Left lung (tissue), 10 donors: ENCODE results near the gene SETD1A. TPM values are rescaled to one million over a fixed set of nuclear protein-coding genes. Genes with fewer than 3 reads are reported as not detected.

ENCODE experiments used
- ATAC-seq: fragments of 200-7000 bp; cut with Tn5 transposase; one replicate; pipeline ENCODE4 v1.9.1; 2020; ENCODE audit warnings: moderate library complexity
- DNase-seq, 4 donors: peaks; one replicate each; pipeline ENCODE4 v3.0.0-alpha.2; 2013 to 2020
- H3K27ac ChIP-seq, 2 donors: fragments of 200-600 bp; sonication (generic) in 1 of 2; one replicate each; pipeline versions ENCODE4 v1.5.0 to v1.8.0; 2020 to 2021
- H3K27me3 ChIP-seq, 2 donors: fragments of 200-600 bp; sonication (generic) in 1 of 2; one replicate each; pipeline versions ENCODE4 v1.5.0 to v1.8.0; 2020 to 2021
- H3K36me3 ChIP-seq, 2 donors: fragments of 200-600 bp; sonication (generic) in 1 of 2; one replicate each; pipeline versions ENCODE4 v1.5.0 to v1.8.0; 2020 to 2021
- H3K4me1 ChIP-seq, 2 donors: fragments of 200-600 bp; one replicate each; pipeline ENCODE4 v1.8.0; 2021
- H3K4me3 ChIP-seq, 2 donors: fragments of 200-600 bp; sonication (generic) in 1 of 2; one replicate each; pipeline versions ENCODE4 v1.5.0 to v1.8.0; 2020 to 2021; ENCODE audit warnings: mild to moderate bottlenecking in 1 of 2
- H3K9me3 ChIP-seq, 2 donors: fragments of 200-600 bp; sonication (generic) in 1 of 2; one replicate each; pipeline versions ENCODE4 v1.5.0 to v1.8.0; 2020 to 2021
- CTCF ChIP-seq, 2 donors: fragments of 200-600 bp; sonication (generic) in 1 of 2; IDR thresholded peaks; one replicate each; pipeline versions ENCODE4 v1.5.0 to v1.8.0; 2021; ENCODE audit warnings: antibody characterized with exemption in 2 of 2
- intact Hi-C, 2 donors: fragments of 100-400 bp; cut with DNase I; formaldehyde crosslinking; loops; one replicate each; pipeline versions ENCODE4 v1.11.2 to v1.14.2; 2022
- polyA plus RNA-seq, 6 donors: library from polyadenylated mRNA; unstranded; fragments of 120-200 nt; gene quantifications; one replicate each; pipeline ENCODE4 v1.2.1, GENCODE V29; 2013; ENCODE audit not compliant: insufficient read length in 6 of 6
- total RNA-seq, 2 donors: library from RNA; stranded (reverse); fragmentation: NEBNext Ultra II Directional; extraction: Animal tissue kit (Norgen Biotek cat#: 25700); gene quantifications; one replicate each; pipeline ENCODE4 v1.2.1, GENCODE V29; 2021
- donor health status: DM: no; HTN: yes; CAD: no.
- donor health status: DM: no; HTN: no; CAD: no.

The SETD1A gene
- total and polyA plus RNA-seq, 8 donors: 12.1 to 21.5 (median 15.3) TPM

GRCh38 chr16:30976486-30976885 is 18.9 kb downstream of the SETD1A start:
- Histone ChIP-seq H3K36me3 (peaks cover 0 to 100% of the 10 kb centered on the region in 2 donors), H3K4me3 (no peak overlapping the region), H3K4me1 (no peaks in the 10 kb centered on the region), H3K9me3 (no peaks in the 10 kb centered on the region), H3K27ac (no peak overlapping the region), H3K27me3 (no peaks in the 10 kb centered on the region)
- DNase-seq: no peak
- ATAC-seq: no peak
- intact Hi-C loops: no loop called here
- TF ChIP-seq CTCF (IDR thresholded peaks at IDR 0.05): no peak

GRCh38 chr16:30977502-30977901 is 19.9 kb downstream of the SETD1A start:
- ATAC-seq (no peak), DNase-seq (no peak)
- H3K4me3 ChIP-seq: no peak overlapping the region
- peaks cover 0 to 100% of the 10 kb centered on the region in 2 donors for H3K36me3 ChIP-seq
- H3K9me3 ChIP-seq: no peaks in the 10 kb centered on the region
- no peak overlapping the region for H3K27ac ChIP-seq
- H3K27me3 ChIP-seq: no peaks in the 10 kb centered on the region
- H3K4me1 ChIP-seq: no peaks in the 10 kb centered on the region
- TF ChIP-seq CTCF (IDR thresholded peaks at IDR 0.05): no peak
- intact Hi-C loops: no loop called here

- no peak overlapping the region for H3K4me3 ChIP-seq
- H3K9me3 ChIP-seq: no peaks in the 10 kb centered on the region
- DNase-seq: no peak
- ATAC-seq: no peak
- intact Hi-C loops: loop anchor here in 1 of 2 donors (10.0 kb wide), 2 partner anchors 455 to 885 kb away; no protein-coding TSS in a partner anchor
- no peaks in the 10 kb centered on the region for H3K27me3 ChIP-seq
- H3K36me3 ChIP-seq: peaks cover 0 to 100% of the 10 kb centered on the region in 2 donors
- no peak for TF ChIP-seq CTCF (IDR thresholded peaks at IDR 0.05)
- peaks cover 0 to 2% of the 10 kb centered on the region in 2 donors for H3K4me1 ChIP-seq
- no peak overlapping the region for H3K27ac ChIP-seq
Observed at GRCh38 chr16:30979170-30980022, 21.8 kb downstream of the SETD1A start.

GRCh38 chr16:30980023-30980371 is 22.4 kb downstream of the SETD1A start:
- H3K9me3 ChIP-seq: no peaks in the 10 kb centered on the region
- ATAC-seq (no peak), DNase-seq (no peak)
- TF ChIP-seq CTCF (IDR thresholded peaks at IDR 0.05): no peak
- no peaks in the 10 kb centered on the region for H3K27me3 ChIP-seq
- no peak overlapping the region for H3K4me3 ChIP-seq
- intact Hi-C loops: loop anchor here in 1 of 2 donors (10.0 kb wide), 2 partner anchors 455 to 885 kb away; no protein-coding TSS in a partner anchor
- H3K36me3 ChIP-seq: peaks cover 0 to 98% of the 10 kb centered on the region in 2 donors
- H3K27ac ChIP-seq: no peak overlapping the region
- H3K4me1 ChIP-seq: peaks cover 0 to 8% of the 10 kb centered on the region in 2 donors

GRCh38 chr16:30980434-30980833 is 22.9 kb downstream of the SETD1A start:
- H3K36me3 ChIP-seq: peaks cover 0 to 94% of the 10 kb centered on the region in 2 donors
- no peaks in the 10 kb centered on the region for H3K9me3 ChIP-seq
- peaks cover under 1 to 12% of the 10 kb centered on the region in 2 donors for H3K4me1 ChIP-seq
- intact Hi-C loops: loop anchor here in 1 of 2 donors (10.0 kb wide), 2 partner anchors 454 to 884 kb away; no protein-coding TSS in a partner anchor
- H3K27ac ChIP-seq: no peak overlapping the region
- no peak for ATAC-seq
- no peak overlapping the region for H3K4me3 ChIP-seq
- no peak for TF ChIP-seq CTCF (IDR thresholded peaks at IDR 0.05)
- no peaks in the 10 kb centered on the region for H3K27me3 ChIP-seq
- DNase-seq: no peak
